ENCODE data around the gene DIAPH1. TPM values are rescaled to one million over a fixed set of nuclear protein-coding genes. Genes with fewer than 3 reads are reported as not detected.

DIAPH1 gene
- total RNA-seq, 1 experiment from 2014 or later, result 117 TPM

DNA sequence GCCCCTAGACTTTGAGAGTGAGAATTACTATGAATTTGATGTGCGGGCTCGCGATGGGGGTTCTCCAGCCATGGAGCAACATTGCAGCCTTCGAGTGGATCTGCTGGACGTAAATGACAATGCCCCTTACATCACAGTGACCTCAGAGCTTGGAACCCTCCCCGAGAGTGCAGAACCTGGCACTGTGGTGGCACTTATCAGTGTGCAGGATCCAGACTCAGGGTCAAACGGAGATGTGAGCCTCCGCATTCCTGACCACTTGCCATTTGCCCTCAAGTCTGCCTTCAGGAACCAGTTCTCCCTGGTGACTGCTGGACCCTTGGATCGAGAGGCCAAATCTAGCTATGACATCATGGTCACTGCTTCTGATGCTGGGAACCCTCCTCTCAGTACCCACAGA is 132.7 kb downstream of the DIAPH1 start:
- no peak overlapping the region for H3T11ph ChIP-seq (ENCODE audit: low read length)
- no CpG with 5 or more reads among the region's 9 CpGs for WGBS (ENCODE audit: extremely low coverage, insufficient read length, low lambda C conversion rate)
- H2BK12ac ChIP-seq (ENCODE audit: insufficient read length, low read depth, low read length), result no peak overlapping the region
- H3K18ac ChIP-seq (ENCODE audit: insufficient read length, low read depth, low read length), result no peak overlapping the region
- H3K14ac ChIP-seq (ENCODE audit: insufficient read depth, low read length), result no peak overlapping the region
- H3K27me3 ChIP-seq (ENCODE audit: insufficient read depth, low read length), result peaks cover 8% of the 10 kb centered on the region; the same call in 1 of the 2 replicates
- no peak overlapping the region for H4K91ac ChIP-seq (ENCODE audit: insufficient read length, low read depth, low read length)
- no peaks in the 10 kb centered on the region for H3K9me3 ChIP-seq (ENCODE audit: control insufficient read depth, low read depth, low read length)
- no peak for DNase-seq
- Mint-ChIP-seq H3K36me3 (ENCODE audit: insufficient read depth in 1 of 3, low read depth in 3 of 3) (peaks cover 13 to 19% (median 16%) of the 10 kb centered on the region in 3 experiments; a peak in 6 of 7 replicates), H3K27me3 (ENCODE audit: low read depth) (peaks cover 23% of the 10 kb centered on the region), H3K4me3 (peak overlapping the region; percentile 76 to 88; a peak in 4 of 5 replicates), H3K9me3 (no peaks in the 10 kb centered on the region), H3K4me1 (peaks cover 39 to 43% of the 10 kb centered on the region in 2 experiments), H3K27ac (no peak overlapping the region)
- no peak overlapping the region for H2AK5ac ChIP-seq (ENCODE audit: insufficient read length, low read length)
- peaks cover 8% of the 10 kb centered on the region for H3K23me2 ChIP-seq (ENCODE audit: insufficient read length, low read depth, low read length, poor library complexity, severe bottlenecking)
- H4K8ac ChIP-seq (replicated peaks; ENCODE audit: insufficient read length, low read depth, low read length), result no peak overlapping the region
- H3K4me1 ChIP-seq (ENCODE audit: insufficient read depth, low read length), result peaks cover 5% of the 10 kb centered on the region; the same call in 1 of the 2 replicates
- no peaks in the 10 kb centered on the region for H3K79me1 ChIP-seq (ENCODE audit: insufficient read depth, low read depth, low read length, poor library complexity, severe bottlenecking)
- H4K20me1 ChIP-seq (ENCODE audit: control insufficient read depth, insufficient read depth, insufficient read length), result no peaks in the 10 kb centered on the region
- H3K27ac ChIP-seq (ENCODE audit: insufficient read length, low read depth, low read length), result no peak overlapping the region
- no peak for TF ChIP-seq CTCF (conservative IDR thresholded peaks at IDR 0.05)
- no peak overlapping the region for H3K56ac ChIP-seq (ENCODE audit: insufficient read length, low read depth, low read length)
- no peak overlapping the region for H3K4ac ChIP-seq (ENCODE audit: low read depth, low read length)
- no peak overlapping the region for H3K9ac ChIP-seq (ENCODE audit: extremely low read depth, insufficient read length, low read length)
- no peak overlapping the region for H2BK120ac ChIP-seq (ENCODE audit: low read depth, low read length, poor library complexity, severe bottlenecking)
- no peak overlapping the region for H2BK15ac ChIP-seq (ENCODE audit: low read depth, low read length)
- H2AFZ ChIP-seq (ENCODE audit: low read length), result no peak overlapping the region
- H3K79me2 ChIP-seq (ENCODE audit: insufficient read depth, low read length), result no peaks in the 10 kb centered on the region; the same call in 1 of the 2 replicates
- H3K23ac ChIP-seq (ENCODE audit: insufficient read length, low read depth, low read length), result no peak overlapping the region
- H2BK20ac ChIP-seq (ENCODE audit: low read depth, low read length, poor library complexity, severe bottlenecking), result no peak overlapping the region
- H4K5ac ChIP-seq (ENCODE audit: insufficient read length, low read depth, low read length), result no peak overlapping the region
- no peak overlapping the region for H2BK5ac ChIP-seq (ENCODE audit: insufficient read length, low read length)
- H3K4me2 ChIP-seq (ENCODE audit: insufficient read depth, insufficient read length, low read length), result no peak overlapping the region

Data from H9 (cell line).